DMS 273 (cell line): ENCODE data around the gene PRKACA.
"Not testable (repeated sequence)": the region's sequence is repeated elsewhere in the genome, so short reads cannot be mapped to it uniquely, and the experiment has no call there.

Experiments used
- DNase-seq: peaks from one replicate; lab custom pipeline; 2025; ENCODE audit not compliant: unreplicated experiment; lab: John Stamatoyannopoulos, UW

PRKACA gene

GRCh38 chr19:14148751-14149410 lies 31.3 kb upstream of the PRKACA start:
- no peak for DNase-seq

- peak; percentile 79 for DNase-seq
Observed at GRCh38 chr19:14147797-14148605, 30.4 kb upstream of the PRKACA start.

- DNase-seq, result peak; percentile 24
Observed at GRCh38 chr19:14146789-14147216, 29.2 kb upstream of the PRKACA start.

- not testable (repeated sequence) for DNase-seq
Observed at GRCh38 chr19:14146169-14146568, 28.6 kb upstream of the PRKACA start.

- no peak for DNase-seq
Observed at GRCh38 chr19:14145381-14145780, 27.8 kb upstream of the PRKACA start.

- DNase-seq, result no peak
Observed at GRCh38 chr19:14142262-14143190, 25.0 kb upstream of the PRKACA start.

- no peak for DNase-seq
Observed at GRCh38 chr19:14141041-14141440, 23.5 kb upstream of the PRKACA start.

- DNase-seq, result no peak
Observed at GRCh38 chr19:14139944-14140343, 22.4 kb upstream of the PRKACA start.

- no peak for DNase-seq
Observed at GRCh38 chr19:14138576-14139265, 21.2 kb upstream of the PRKACA start.

GRCh38 chr19:14136509-14137281 lies 19.1 kb upstream of the PRKACA start, which contains the start of gene ASF1B:
TSS of gene ASF1B (minus strand) at chr19:14136589. CDS start at chr19:14136456, 133 bp downstream.
- peak; percentile 100 for DNase-seq

GRCh38 chr19:14135985-14136508 lies 18.5 kb upstream of the PRKACA start:
- DNase-seq, result no peak

- DNase-seq, result no peak
Observed at GRCh38 chr19:14135355-14135754, 17.8 kb upstream of the PRKACA start.

GRCh38 chr19:14127929-14128509 lies 10.5 kb upstream of the PRKACA start:
- no peak for DNase-seq

- no peak for DNase-seq
Observed at GRCh38 chr19:14127176-14127575, 9.6 kb upstream of the PRKACA start.

- DNase-seq, result no peak
Observed at GRCh38 chr19:14122924-14123323, 5.4 kb upstream of the PRKACA start.

- DNase-seq, result no peak
Observed at GRCh38 chr19:14120497-14120780, 2.9 kb upstream of the PRKACA start.

GRCh38 chr19:14119644-14120496 lies 2.3 kb upstream of the PRKACA start:
- no peak for DNase-seq

- no peak for DNase-seq
Observed at GRCh38 chr19:14119146-14119545, 1.6 kb upstream of the PRKACA start.
